ENCODE data around the gene GPD2. TPM values are rescaled to one million over a fixed set of nuclear protein-coding genes. Genes with fewer than 3 reads are reported as not detected.

GPD2 gene
- total RNA-seq, 4 donors from 2014 or later, result 16.7 to 51.5 (median 26.8) TPM

DNA sequence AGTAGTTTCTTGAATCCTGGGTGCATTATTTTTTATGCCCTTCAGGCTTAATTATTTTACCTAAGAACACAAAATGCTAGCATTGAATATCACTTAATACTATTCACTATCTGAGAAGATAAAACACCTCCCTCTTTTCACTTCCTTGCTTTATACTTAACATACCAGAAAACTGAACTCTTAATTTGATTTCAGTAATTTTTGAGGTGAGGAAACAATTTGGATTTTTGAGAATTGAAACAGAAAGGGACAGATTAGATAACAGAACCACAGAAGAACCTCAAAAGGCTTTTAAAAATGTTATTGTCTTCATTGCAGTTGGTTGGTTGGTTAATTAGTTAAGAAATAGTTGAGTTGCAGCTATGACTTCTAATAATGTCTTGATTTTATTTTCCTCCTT lies 69.5 kb downstream of the GPD2 start:
- H3K4me3 ChIP-seq, result no peak overlapping the region
- H3K36me3 ChIP-seq, result no peaks in the 10 kb centered on the region
- H3K4me1 ChIP-seq, result no peaks in the 10 kb centered on the region
- no peak for ATAC-seq
- H3K27me3 ChIP-seq, result no peaks in the 10 kb centered on the region
- H3K27ac ChIP-seq, result no peak overlapping the region
- TF ChIP-seq EP300 (IDR thresholded peaks at IDR 0.05), result no peak
- no peak for TF ChIP-seq POLR2A (IDR thresholded peaks at IDR 0.05)
- TF ChIP-seq, protein P1, sequence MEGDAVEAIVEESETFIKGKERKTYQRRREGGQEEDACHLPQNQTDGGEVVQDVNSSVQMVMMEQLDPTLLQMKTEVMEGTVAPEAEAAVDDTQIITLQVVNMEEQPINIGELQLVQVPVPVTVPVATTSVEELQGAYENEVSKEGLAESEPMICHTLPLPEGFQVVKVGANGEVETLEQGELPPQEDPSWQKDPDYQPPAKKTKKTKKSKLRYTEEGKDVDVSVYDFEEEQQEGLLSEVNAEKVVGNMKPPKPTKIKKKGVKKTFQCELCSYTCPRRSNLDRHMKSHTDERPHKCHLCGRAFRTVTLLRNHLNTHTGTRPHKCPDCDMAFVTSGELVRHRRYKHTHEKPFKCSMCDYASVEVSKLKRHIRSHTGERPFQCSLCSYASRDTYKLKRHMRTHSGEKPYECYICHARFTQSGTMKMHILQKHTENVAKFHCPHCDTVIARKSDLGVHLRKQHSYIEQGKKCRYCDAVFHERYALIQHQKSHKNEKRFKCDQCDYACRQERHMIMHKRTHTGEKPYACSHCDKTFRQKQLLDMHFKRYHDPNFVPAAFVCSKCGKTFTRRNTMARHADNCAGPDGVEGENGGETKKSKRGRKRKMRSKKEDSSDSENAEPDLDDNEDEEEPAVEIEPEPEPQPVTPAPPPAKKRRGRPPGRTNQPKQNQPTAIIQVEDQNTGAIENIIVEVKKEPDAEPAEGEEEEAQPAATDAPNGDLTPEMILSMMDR (IDR thresholded peaks at IDR 0.05), result no peak
- no peak for TF ChIP-seq POLR2AphosphoS5 (IDR thresholded peaks at IDR 0.05)
- H3K9me3 ChIP-seq, result no peaks in the 10 kb centered on the region

DNA sequence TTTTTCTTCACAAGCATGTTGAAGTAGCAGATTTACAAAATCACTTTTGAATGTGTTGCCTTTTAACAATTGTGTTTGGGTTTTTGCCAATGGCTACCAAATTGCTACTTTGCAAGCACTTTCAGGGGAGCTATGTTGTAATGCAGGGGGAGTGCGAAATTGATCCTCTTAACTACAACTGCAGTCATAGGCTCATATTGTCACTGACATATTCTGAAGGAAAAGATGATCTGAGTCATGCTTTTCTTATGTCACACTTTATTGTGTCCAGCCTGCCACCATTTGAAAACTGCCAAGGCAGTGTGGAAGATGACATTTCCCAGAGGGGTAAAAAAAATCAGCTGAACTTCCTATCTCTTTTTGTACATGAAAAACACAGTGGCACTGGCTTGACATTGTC lies 74.9 kb downstream of the GPD2 start:
- H3K4me3 ChIP-seq, result no peak overlapping the region
- 88 to 100% methylated on average over 1 of the region's 1 CpG for WGBS, 2 donors (ENCODE audit: low coverage in 1 of 2)

DNA sequence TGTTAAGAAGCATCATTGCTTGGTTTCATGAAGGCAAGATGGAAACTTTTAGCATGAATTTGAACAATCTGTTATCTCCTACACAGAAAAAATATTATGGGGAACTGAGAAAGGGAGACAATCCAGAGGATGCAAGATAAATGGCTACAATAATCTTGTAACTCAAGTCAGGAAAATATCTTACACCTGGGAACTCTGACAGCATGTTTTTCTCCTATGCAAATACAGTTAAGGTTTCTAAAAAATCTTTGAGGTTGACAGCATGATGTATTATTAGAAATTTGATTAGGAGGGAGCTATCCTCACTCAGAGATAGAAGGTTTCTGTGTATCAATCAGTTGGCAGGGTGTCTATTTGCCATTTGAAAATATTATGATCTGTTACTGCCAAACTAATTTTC lies 75.6 kb downstream of the GPD2 start:
- TF ChIP-seq, protein P1 (IDR thresholded peaks at IDR 0.05), result no peak
- TF ChIP-seq POLR2A (IDR thresholded peaks at IDR 0.05) (no peak), POLR2AphosphoS5 (IDR thresholded peaks at IDR 0.05) (no peak), EP300 (IDR thresholded peaks at IDR 0.05) (no peak)
- Histone ChIP-seq H3K4me3 (no peak overlapping the region), H3K27me3 (no peaks in the 10 kb centered on the region), H3K27ac (no peak overlapping the region), H3K36me3 (peaks cover 0 to 35% of the 10 kb centered on the region in 2 donors), H3K9me3 (no peaks in the 10 kb centered on the region), H3K4me1 (no peaks in the 10 kb centered on the region)
- no peak for ATAC-seq

More for the DNA sequence above, 74.9 kb downstream of the GPD2 start:
- no peak for ATAC-seq
- no peaks in the 10 kb centered on the region for H3K4me1 ChIP-seq
- TF ChIP-seq, protein P1 (IDR thresholded peaks at IDR 0.05), result no peak
- TF ChIP-seq EP300 (IDR thresholded peaks at IDR 0.05) (no peak), POLR2AphosphoS5 (IDR thresholded peaks at IDR 0.05) (no peak), POLR2A (IDR thresholded peaks at IDR 0.05) (no peak)
- peaks cover 0 to 35% of the 10 kb centered on the region in 2 donors for H3K36me3 ChIP-seq
- no peaks in the 10 kb centered on the region for H3K27me3 ChIP-seq
- H3K9me3 ChIP-seq, result no peaks in the 10 kb centered on the region
- H3K27ac ChIP-seq, result no peak overlapping the region

DNA sequence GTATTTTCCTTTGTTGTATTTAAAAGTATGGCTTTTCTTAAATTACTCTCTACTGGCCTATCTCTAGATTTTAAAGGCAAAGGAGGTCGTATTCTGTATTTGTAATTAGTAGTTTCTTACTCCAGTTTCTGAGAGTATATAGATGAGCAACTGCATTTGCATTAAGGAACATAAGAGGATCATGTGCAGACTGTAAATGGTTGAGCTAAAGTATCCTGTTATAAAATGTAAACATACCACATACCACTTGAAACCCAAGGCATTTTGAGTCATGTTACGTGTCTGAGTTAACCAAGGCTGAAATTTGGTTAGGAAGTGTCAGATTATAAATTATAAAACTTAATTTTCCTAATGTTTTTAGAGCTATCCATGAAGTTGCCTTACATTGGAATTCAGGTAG lies 76.3 kb downstream of the GPD2 start:
- no peak for ATAC-seq
- Histone ChIP-seq H3K9me3 (no peaks in the 10 kb centered on the region), H3K36me3 (peaks cover 0 to 41% of the 10 kb centered on the region in 2 donors), H3K4me1 (no peaks in the 10 kb centered on the region), H3K27ac (no peak overlapping the region), H3K27me3 (no peaks in the 10 kb centered on the region), H3K4me3 (no peak overlapping the region)
- WGBS, 2 donors (ENCODE audit: low coverage in 1 of 2), result 82 to 90% methylated on average over 2 of the region's 2 CpGs
- TF ChIP-seq, protein P1 (IDR thresholded peaks at IDR 0.05), result no peak
- no peak for TF ChIP-seq POLR2A (IDR thresholded peaks at IDR 0.05)
- no peak for TF ChIP-seq EP300 (IDR thresholded peaks at IDR 0.05)
- TF ChIP-seq POLR2AphosphoS5 (IDR thresholded peaks at IDR 0.05), result no peak

DNA sequence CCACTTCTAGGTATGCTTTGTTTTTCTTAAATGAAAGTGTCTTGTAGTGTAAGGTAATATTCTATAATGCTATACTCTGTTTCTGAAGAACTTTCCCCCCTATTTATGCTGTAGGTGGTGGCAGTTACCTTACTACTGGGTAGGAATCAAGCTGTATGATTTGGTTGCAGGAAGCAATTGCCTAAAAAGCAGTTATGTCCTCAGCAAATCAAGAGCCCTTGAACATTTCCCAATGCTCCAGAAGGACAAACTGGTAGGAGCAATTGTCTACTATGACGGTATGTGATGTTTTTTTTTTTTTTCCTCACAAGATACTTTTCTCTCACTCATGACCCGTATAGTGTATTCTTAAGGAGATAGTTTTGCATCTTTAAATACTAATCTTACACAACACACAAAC lies 77.0 kb downstream of the GPD2 start:
- TF ChIP-seq POLR2AphosphoS5 (IDR thresholded peaks at IDR 0.05) (no peak), EP300 (IDR thresholded peaks at IDR 0.05) (no peak), POLR2A (IDR thresholded peaks at IDR 0.05) (no peak)
- TF ChIP-seq, protein P1 (IDR thresholded peaks at IDR 0.05), result no peak
- 95 to 100% methylated on average over 1 to 2 of the region's 2 CpGs for WGBS, 2 donors (ENCODE audit: low coverage in 1 of 2)
- no peak overlapping the region for H3K27ac ChIP-seq

More for the DNA sequence above, 77.0 kb downstream of the GPD2 start:
- no peaks in the 10 kb centered on the region for H3K27me3 ChIP-seq
- H3K9me3 ChIP-seq, result no peaks in the 10 kb centered on the region
- peaks cover 0 to 42% of the 10 kb centered on the region in 2 donors for H3K36me3 ChIP-seq
- no peaks in the 10 kb centered on the region for H3K4me1 ChIP-seq
- no peak for ATAC-seq
- no peak overlapping the region for H3K4me3 ChIP-seq
